Measurements from ENCODE around the gene ANKRD10.
"Not testable (repeated sequence)": the region's sequence is repeated elsewhere in the genome, so short reads cannot be mapped to it uniquely, and the experiment has no call there.

DNA sequence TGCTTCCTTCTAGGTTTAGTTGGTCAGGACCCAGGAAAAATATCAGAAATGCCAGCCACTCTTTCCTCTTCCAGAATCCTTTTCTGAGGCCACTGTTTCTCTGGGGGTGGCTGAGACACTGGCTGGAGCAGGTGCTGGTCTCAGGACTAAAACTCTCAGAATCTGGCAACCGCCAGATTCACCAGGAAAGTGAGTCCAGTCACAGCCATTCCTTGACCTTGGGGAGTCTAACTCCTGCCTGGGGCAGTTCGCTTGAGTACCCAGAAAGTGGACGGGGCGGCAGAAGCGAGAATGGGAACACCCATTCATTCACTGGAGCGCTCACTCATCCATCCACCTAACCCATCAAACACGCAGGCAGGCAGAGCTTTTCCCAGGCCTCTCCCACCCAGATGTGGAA lies 40.7 kb upstream of the ANKRD10 start:
- TF ChIP-seq ZNF565 (CRISPR knock-in tag; conservative IDR thresholded peaks at IDR 0.05; ENCODE audit: low read depth); ARNTL (CRISPR knock-in tag; IDR thresholded peaks at IDR 0.05; ENCODE audit: borderline replicate concordance, low read depth); CSDC2 (CRISPR knock-in tag; IDR thresholded peaks at IDR 0.05); ISL1 (CRISPR knock-in tag; IDR thresholded peaks at IDR 0.05): not testable (repeated sequence)

Measured in SK-N-SH treated with all-trans-retinoic acid at 6 μM for 48 hours (cell line).